Parathyroid adenoma (tissue), 2 donors: ENCODE measurements around the gene AGAP1.

Source experiments
- H2AFZ ChIP-seq: fragments of 300-600 bp; sonication (generic); one replicate; pipeline ENCODE4 v1.7.0; 2017; ENCODE audit warnings: antibody characterized with exemption, mild to moderate bottlenecking
- H3K27ac ChIP-seq: fragments of 300-600 bp; sonication (generic); one replicate; pipeline ENCODE4 v1.7.0; 2017
- H3K27me3 ChIP-seq: fragments of 300-600 bp; sonication (generic); one replicate; pipeline ENCODE4 v1.7.0; 2017; ENCODE audit warnings: low read length; ENCODE audit not compliant: control insufficient read depth, insufficient read depth
- H3K36me3 ChIP-seq: fragments of 300-600 bp; sonication (generic); one replicate; pipeline ENCODE4 v1.7.0; 2017; ENCODE audit warnings: low read length; ENCODE audit not compliant: control insufficient read depth, insufficient read depth
- H3K4me1 ChIP-seq: fragments of 300-600 bp; sonication (generic); one replicate; pipeline ENCODE4 v1.7.0; 2017; ENCODE audit warnings: control low read depth
- H3K4me2 ChIP-seq: fragments of 300-600 bp; sonication (generic); one replicate; pipeline ENCODE4 v1.7.0; 2017; ENCODE audit warnings: low read length
- H3K4me3 ChIP-seq: fragments of 300-600 bp; sonication (generic); one replicate; pipeline ENCODE4 v1.7.0; 2017; ENCODE audit warnings: low read depth, low read length
- H3K79me2 ChIP-seq: fragments of 300-600 bp; sonication (generic); one replicate; pipeline ENCODE4 v1.7.0; 2017; ENCODE audit warnings: control low read depth
- H3K9ac ChIP-seq: fragments of 300-600 bp; sonication (generic); one replicate; pipeline ENCODE4 v1.7.0; 2017; ENCODE audit warnings: mild to moderate bottlenecking
- H3K9me3 ChIP-seq: fragments of 300-600 bp; sonication (generic); one replicate; pipeline ENCODE4 v1.7.0; 2017; ENCODE audit warnings: low read length; ENCODE audit not compliant: control insufficient read depth
- CTCF ChIP-seq: fragments of 300-600 bp; sonication (generic); IDR thresholded peaks from one replicate; pipeline ENCODE4 v1.7.0; 2017; ENCODE audit warnings: antibody characterized with exemption, mild to moderate bottlenecking
- donor health status: primary hyperparathyroidism.

AGAP1 gene

GRCh38 chr2:235893129-235893698 lies 399.4 kb downstream of the AGAP1 start:
- Histone ChIP-seq H3K4me2 (no peak overlapping the region), H3K9me3 (no peaks in the 10 kb centered on the region), H3K4me1 (no peaks in the 10 kb centered on the region), H3K9ac (no peak overlapping the region), H3K36me3 (no peaks in the 10 kb centered on the region), H2AFZ (no peak overlapping the region), H3K4me3 (no peak overlapping the region), H3K79me2 (no peaks in the 10 kb centered on the region), H3K27me3 (no peaks in the 10 kb centered on the region), H3K27ac (no peak overlapping the region)
- TF ChIP-seq CTCF: no peak

DNA sequence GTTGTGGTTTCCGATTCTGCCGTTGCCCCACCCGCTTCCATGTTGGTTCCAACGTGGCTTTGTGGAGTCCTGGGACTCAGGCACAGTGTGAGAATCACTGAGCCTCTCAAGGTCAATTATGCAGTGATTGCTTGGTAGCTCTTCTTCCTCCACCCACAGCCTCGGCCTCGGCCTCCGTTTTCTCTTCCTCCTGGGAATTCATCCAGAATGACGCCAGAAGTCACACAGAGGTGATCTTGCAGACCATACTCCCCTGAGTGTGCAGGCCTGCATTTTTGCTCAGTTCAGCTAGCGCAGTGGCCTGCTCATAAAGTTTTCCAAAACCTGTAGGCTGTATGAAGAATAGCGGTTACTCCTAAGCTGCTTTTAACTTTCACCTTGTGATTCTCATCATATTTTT lies 401.0 kb downstream of the AGAP1 start:
- Histone ChIP-seq H2AFZ (no peak overlapping the region), H3K4me1 (no peaks in the 10 kb centered on the region), H3K4me3 (no peak overlapping the region), H3K36me3 (no peaks in the 10 kb centered on the region), H3K4me2 (no peak overlapping the region), H3K9ac (no peak overlapping the region), H3K27ac (no peak overlapping the region), H3K79me2 (no peaks in the 10 kb centered on the region), H3K27me3 (no peaks in the 10 kb centered on the region), H3K9me3 (no peaks in the 10 kb centered on the region)
- TF ChIP-seq CTCF: no peak

GRCh38 chr2:235896061-235896460 lies 402.2 kb downstream of the AGAP1 start:
- H3K9ac ChIP-seq: no peak overlapping the region
- no peaks in the 10 kb centered on the region for H3K79me2 ChIP-seq
- no peaks in the 10 kb centered on the region for H3K9me3 ChIP-seq
- TF ChIP-seq CTCF: no peak
- H3K4me2 ChIP-seq: no peak overlapping the region
- H3K36me3 ChIP-seq: no peaks in the 10 kb centered on the region
- H3K4me3 ChIP-seq: no peak overlapping the region
- H3K27ac ChIP-seq: no peak overlapping the region
- H3K4me1 ChIP-seq: no peaks in the 10 kb centered on the region
- no peaks in the 10 kb centered on the region for H3K27me3 ChIP-seq
- no peak overlapping the region for H2AFZ ChIP-seq

DNA sequence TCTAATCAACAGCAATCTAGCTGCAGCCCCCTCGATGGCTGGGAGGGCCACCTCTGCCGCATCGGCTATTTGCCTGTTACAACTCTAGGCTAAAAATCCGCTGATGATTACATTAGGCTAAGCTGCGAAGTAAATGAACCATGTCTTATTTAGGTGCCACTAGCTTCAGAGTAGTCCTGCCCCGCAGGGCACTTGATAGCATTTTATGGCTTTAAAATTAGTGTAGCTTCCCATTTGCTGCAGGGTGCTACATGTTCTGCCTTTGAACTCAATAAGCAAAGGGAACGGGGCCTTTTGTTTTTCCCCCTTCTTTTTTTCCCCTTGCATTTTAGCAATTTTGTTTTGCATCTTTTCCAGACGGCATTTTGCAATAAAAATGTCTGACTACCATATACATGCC lies 404.1 kb downstream of the AGAP1 start:
- no peak for TF ChIP-seq CTCF
- H3K79me2 ChIP-seq: no peaks in the 10 kb centered on the region
- H3K36me3 ChIP-seq: no peaks in the 10 kb centered on the region
- no peaks in the 10 kb centered on the region for H3K4me1 ChIP-seq
- H2AFZ ChIP-seq: no peak overlapping the region
- no peak overlapping the region for H3K27ac ChIP-seq
- H3K4me2 ChIP-seq: no peak overlapping the region
- no peaks in the 10 kb centered on the region for H3K9me3 ChIP-seq
- no peaks in the 10 kb centered on the region for H3K27me3 ChIP-seq
- H3K9ac ChIP-seq: no peak overlapping the region
- H3K4me3 ChIP-seq: no peak overlapping the region

- no peak overlapping the region for H3K27ac ChIP-seq
- no peak for TF ChIP-seq CTCF
- no peaks in the 10 kb centered on the region for H3K79me2 ChIP-seq
- H3K4me3 ChIP-seq: no peak overlapping the region
- no peaks in the 10 kb centered on the region for H3K4me1 ChIP-seq
- no peak overlapping the region for H3K9ac ChIP-seq
- H3K9me3 ChIP-seq: no peaks in the 10 kb centered on the region
- H3K36me3 ChIP-seq: no peaks in the 10 kb centered on the region
- H3K4me2 ChIP-seq: no peak overlapping the region
- no peak overlapping the region for H2AFZ ChIP-seq
- H3K27me3 ChIP-seq: no peaks in the 10 kb centered on the region
Measured at GRCh38 chr2:235898766-235899165, 404.9 kb downstream of the AGAP1 start.
